Kidney tubule cell (primary cell): ENCODE measurements around the gene CDKN2B.

ENCODE experiments used
- DNase-seq: peaks from one replicate; pipeline ENCODE4 v3.0.0-alpha.2; 2018; ENCODE audit warnings: low spot score

Gene CDKN2B

DNA sequence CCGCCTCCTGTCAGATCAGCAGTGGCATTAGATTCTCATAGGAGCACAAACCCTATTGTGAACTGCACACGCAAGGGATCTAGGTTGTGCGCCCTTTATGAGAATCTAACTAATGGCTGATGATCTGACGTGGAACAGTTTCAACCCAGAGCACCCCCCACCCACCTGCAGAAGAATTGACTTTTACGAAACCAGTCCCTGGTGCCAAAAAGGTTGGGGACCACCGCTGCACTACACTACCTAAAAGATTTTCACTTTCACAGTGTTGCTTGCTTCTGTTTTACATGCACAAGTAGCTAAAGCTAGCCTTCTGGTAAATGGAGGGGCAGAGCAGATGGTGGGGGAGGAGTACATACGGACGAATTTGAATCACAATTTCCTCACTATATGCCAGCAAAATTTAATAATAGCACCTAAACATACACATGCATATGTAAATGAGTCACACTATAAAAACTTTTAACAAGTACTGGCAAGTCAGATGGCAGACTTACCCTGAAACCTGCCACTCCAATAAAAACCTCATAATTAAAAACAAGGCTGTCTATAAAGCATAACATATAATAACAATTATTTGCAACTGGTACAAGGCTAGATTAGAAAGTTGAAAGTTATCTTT, 24.0 kb upstream of the CDKN2B start:
- no peak for DNase-seq

DNA sequence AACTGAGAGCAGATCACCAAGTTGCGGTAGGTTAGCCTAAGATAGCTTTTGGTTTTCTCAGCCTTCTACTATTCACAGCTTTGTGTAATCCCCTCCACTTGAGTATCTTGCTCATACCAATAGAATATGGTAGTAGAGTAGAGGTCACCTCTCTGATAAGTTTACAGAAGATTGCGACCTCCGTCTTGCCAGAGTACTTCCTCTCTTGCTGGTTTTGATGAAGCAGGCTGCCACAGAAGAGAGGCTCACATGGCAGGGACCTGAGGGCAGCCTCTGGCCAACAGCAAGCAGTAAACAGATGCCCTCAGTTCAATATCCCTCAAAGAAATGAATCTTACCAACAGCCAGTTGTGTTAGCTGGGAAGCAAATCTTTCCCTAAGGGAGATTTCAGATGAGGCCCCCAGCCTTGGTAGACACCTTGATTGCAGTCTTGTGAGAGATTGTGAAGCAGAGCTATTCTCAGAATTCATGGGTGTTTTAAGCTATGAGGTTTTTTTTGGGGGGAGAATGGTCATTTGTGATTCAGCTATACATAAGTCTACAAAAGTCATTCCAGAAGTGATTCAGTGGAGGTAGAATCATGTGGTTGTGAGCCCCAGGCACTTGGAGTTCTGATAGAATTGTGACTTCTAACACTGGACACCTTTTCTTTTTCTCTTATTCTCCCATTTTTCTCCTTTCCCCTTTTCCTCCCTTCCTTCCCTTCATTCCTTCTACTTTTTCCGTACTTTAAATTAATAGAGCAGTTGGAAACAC, 22.7 kb upstream of the CDKN2B start:
- DNase-seq = no peak

DNA sequence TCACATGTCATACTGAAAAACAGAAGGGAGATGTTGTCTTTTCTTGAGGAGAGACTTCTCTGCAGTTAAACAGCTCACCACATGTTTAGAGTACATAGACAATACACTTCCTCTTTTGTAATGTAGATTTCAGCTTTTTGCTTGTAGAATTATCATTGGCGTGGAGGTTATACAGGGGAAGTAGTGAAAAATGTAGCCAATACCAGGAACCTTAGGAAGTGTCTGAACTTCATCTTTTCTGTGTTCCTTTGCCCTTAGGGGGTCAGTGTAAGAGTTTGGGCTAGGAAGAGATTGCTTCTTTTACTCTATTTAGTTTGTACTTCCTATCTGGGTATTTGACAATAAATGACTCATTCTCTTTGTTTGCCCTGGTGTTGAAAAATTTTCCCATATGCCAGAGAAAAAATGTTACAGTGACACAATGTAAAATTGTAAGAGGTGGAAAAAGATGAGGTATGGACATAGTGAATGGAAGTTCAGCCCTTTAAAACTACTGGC, 21.0 kb upstream of the CDKN2B start:
- DNase-seq = peak; percentile 55

DNA sequence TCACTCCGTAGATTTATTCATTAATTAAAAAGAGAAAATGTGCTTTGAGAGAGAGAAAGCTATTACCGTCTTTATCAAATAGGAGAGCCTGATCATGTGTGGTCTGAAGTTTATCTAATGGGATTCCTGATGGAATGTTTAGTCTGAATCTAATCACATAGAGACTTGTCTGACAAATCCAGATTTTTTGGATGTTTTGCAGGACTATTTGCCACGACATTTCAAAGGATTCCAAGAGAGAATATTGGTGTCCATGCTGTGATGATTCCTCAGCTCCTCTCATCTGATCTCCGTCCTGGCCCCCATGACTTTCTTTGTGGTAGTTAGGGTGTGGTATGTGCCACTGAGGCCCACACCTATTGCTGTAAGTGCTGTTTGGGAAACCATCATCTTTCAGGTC, 20.1 kb upstream of the CDKN2B start:
- no peak for DNase-seq

DNA sequence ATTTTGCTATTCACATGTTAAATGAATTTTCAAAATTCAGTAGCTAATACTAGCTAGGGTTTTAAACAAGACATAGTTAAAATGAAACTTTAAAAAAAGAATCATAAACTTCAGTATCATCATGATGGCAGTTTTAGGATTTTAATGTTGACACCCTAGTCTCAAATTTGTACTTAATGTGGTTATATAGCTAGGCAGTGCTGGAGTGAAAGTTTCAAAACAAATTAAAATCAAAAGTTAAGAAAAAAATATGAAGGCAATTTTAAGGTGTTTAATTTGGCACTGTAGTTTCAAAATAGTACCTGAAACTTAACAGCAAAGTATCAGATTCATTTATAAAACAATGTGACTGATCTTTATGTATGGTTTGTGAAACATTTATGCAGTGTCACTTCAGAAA, 19.3 kb upstream of the CDKN2B start:
- DNase-seq = no peak

DNA sequence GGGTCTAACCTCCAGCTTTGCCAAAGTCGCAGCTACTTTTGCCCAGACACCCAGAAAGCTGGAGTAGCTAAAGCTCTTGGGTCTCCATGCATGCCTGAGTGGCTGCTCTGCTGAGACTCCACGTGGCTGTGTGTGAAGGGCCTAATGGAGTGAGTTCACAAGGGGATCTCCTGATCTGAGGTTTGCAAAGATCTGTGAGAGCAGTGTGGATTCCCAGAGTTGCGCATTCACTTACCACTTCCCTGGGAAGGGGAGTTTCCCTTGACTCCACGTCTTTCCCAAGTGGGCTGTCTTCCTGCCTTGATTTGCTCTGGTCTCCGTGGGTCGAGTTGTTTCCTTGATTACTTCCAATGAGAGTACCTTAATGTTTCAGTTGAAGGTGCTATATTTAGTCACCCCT, 17.6 kb upstream of the CDKN2B start:
- no peak for DNase-seq

DNA sequence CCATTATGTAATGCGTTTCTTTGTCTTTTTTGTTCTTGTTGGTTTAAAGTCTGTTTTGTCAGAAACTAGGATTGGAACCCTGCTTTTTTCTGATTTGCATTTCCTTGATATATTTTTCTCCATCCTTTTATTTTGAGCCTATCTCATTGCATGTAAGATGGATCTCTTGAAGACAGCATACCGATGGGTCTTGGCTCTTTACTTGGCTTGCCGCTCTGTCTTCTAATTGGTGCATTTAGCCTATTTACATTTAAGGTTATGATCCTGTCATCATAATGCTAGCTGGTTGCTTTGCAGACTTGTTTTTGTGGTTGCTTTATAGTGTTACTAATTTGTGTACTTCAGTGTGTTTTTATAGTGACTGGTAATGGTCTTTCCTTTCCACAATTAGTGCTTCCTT, 13.3 kb upstream of the CDKN2B start:
- DNase-seq = no peak

DNA sequence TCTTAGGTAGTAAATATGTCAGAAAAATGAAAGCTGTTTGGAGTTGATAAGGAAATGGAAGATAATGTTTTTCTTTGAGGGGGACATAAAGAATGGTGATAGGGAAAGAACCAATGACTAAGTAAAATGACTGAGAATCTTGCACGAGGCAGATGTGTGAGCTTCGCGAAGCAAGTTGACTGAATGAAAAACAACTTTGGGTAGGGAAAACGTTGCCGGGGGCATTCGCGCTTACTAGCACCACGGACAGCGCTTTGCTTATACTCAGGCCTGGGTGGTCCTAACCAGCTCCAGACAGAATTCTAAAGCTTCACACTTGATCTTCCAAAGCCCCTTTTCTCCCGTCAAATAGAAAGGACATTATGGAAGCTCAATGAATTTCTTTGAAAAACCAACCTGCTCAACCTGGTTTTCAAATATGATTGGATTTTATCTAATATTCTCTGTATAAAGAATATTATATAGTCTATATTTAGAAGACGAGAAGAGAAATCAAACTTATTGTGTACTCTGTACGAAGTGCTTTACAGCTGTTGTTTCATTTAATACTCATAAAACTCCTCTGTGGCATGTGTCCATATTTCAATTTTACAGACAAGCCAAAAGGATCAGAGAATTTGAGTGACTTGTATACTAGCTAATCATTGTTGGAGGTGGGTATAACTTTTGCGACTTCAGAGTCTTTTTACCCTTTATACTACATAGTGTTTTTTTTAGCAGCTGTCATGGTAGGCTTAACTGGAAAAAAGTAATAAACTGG, 1.9 kb upstream of the CDKN2B start:
- DNase-seq = no peak

DNA sequence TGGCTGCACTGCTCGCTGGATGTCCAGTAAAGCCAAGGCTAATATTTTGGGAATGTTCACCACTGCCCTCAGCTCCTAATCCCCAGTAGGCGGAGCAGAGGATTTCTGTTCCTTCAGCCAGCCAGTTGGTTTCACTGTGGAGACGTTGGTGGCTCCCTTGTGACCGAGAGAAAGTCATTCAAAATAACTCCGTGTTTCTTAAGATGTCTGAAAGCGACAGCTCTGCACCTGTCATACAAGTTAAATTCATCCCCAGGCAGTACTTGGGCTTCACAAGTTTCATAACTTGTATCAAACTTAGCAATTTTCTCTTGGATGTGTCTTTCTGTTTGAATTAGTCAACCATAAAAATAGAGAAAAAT, 382 bp upstream of the CDKN2B start:
- no peak for DNase-seq

DNA sequence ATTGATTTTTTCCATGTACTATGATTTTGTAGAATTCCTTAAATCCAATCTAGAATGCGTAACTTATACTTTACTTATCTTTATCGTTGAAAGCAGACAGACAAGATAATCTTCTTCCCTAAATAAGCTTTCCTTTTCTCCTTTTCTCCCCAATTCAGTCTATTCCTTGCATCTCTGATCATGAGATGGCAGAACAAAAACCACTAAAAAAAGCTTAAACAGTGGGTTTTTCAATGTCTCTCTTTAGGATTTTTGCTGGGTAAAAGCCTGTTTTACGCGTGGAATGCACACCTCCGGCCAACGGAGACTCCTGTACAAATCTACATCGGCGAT, 755 bp downstream of the CDKN2B start:
- DNase-seq = no peak

DNA sequence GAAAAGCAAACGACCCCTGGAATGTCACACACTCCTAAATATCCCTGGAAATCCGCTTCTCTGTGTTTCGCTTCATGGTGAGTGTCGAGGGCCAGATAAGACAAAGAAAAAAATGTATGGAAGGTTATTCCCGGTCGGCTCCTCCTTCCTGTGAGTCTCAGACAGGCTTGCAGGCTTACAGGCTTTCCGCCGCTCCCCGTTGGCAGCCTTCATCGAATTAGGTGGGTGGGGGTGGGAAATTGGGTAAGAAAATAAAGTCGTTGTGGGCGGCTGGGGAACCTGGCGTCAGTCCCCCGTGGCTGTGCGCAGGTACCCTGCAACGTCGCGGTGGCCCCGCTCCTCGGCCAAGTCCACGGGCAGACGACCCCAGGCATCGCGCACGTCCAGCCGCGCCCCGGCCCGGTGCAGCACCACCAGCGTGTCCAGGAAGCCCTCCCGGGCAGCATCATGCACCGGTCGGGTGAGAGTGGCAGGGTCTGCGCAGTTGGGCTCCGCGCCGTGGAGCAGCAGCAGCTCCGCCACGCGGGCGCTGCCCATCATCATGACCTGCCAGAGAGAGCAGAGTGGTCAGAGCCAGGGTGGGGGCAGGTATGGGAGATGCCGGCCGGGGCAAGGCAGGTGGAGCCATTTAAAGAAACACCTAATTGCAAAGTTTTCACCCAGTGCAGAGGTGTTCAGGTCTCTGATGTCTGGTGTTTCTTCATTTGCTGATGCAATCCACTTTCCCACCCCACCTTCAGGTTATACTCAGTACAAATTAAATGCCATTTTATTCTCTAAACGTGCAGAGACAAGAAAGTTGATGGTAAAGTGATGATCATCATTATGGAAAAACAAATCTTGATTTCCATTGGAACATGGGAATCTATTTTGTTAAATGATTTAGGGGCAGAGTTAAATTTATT, 3.2 kb downstream of the CDKN2B start:
- DNase-seq = no peak

DNA sequence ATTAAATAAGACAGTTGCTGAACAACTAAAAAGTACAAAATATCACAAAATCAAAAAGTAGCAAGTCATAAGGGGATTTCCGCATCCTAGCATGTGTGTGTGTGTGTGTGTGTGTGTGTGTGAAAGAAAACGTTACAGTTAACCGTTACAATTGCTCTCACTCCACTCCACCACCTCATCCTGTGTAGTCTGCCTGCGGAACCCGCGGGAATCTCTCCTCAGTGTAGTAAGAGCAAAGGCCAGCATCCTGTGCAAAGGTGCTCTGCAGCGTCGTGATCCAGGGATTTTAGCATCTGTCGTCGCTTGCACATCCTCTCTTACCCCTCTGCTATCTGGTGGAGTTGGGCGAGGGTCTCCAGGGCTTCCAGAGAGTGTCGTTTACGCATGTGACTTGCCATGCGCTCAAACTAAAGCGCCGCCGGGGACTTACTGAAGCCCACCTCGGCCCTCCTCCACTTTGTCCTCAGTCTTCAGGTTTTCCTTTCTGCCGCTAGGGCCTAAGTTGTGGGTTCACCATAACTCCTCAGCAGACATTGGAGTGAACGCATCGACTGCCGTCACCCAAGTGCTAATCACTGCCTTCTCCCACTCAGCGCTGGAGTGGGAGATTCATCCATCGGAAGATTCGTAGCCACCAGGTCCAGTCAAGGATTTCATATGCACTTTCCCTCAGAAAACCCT, 3.9 kb downstream of the CDKN2B start:
- DNase-seq = peak; percentile 33

DNA sequence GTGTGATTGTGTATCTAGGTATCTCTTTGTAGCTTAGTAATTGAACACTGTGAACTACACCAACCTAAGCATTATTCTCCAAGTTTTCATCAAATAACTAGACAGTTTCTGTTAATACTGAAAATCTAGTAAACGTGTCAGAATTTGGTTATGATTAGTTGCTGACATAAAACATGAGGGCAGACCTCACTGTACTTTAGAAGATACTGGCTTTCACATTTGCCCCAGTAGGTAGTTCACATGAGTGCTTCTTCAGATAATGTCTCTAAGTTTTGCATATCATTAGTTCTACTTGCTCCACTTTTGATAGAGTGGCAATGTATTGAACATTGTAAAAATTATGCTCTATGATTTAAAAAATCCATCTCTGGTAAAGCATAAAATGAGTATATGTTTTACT, 7.1 kb downstream of the CDKN2B start:
- DNase-seq = no peak

DNA sequence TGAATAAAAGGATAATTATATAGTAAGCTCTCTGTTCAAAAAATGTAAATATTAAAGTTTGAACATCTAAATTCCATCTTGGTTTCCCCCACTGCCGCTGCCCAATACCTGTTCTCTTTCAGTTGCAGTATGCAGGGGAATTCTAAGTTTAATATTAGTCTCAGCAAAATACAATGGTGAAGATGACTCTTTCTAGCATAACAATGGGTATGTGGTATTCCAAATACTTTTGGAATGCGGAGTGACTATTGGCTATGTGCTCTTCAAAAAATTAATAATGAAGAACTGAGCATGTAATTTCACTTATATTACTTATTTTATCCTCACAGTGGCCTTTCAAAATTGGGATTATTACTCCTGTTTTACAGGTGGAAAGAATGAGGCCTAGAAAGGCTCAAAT, 11.1 kb downstream of the CDKN2B start:
- no peak for DNase-seq

DNA sequence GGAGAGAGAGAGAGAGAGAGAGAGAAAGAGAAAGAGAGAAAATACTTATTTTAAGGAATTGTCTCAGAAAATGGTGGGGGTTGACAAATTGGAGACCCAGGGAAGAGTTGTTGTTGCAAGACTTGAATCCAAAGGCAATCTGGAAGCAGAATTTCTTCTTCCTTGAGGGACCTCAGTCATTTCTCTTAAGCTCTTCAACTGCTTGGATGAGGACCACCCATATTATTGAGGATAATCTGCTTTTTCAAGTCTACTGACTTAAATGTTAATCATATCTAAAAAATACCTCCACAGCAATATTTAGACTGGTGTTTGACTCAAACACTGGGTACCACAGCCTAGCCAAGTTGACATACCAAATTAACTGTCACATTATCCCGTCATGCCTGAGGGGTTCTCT, 11.6 kb downstream of the CDKN2B start:
- no peak for DNase-seq

DNA sequence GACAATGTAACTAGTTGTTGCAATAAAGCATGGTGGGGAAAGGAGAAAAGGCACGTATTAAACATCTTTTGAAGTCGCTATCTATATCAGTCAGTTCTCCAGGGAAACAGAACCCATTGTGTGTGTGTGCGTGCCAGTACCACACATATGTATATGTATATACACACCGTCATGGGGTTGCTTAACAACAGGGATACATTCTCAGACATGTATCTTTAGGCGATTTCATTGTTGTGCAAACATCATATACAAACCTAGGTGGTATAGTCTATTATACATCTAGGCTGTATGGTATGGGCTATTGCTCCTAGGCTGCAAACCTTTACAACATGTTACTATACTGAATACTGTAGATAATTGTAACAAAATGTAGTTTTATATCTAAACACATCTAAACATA, 12.2 kb downstream of the CDKN2B start:
- DNase-seq = no peak

DNA sequence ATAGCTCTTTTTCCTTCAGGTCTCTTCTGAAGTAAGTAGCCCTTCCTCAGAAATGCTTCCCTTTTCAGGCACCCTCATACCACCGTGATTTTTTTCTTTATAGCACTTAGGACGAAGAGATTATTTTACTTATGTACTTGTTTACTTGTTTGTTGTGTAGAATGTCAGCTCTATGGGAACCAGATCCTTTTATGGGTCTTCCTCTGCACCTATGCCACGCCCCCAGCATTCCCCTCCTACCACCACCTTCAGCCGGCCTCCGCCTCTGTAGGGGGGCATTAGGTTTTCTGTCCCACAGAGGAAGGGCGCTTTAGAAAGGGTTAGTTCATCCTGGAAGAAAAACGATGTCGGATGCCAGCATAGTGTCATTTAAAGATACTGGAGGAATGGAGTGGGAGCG, 12.7 kb downstream of the CDKN2B start:
- DNase-seq = no peak

DNA sequence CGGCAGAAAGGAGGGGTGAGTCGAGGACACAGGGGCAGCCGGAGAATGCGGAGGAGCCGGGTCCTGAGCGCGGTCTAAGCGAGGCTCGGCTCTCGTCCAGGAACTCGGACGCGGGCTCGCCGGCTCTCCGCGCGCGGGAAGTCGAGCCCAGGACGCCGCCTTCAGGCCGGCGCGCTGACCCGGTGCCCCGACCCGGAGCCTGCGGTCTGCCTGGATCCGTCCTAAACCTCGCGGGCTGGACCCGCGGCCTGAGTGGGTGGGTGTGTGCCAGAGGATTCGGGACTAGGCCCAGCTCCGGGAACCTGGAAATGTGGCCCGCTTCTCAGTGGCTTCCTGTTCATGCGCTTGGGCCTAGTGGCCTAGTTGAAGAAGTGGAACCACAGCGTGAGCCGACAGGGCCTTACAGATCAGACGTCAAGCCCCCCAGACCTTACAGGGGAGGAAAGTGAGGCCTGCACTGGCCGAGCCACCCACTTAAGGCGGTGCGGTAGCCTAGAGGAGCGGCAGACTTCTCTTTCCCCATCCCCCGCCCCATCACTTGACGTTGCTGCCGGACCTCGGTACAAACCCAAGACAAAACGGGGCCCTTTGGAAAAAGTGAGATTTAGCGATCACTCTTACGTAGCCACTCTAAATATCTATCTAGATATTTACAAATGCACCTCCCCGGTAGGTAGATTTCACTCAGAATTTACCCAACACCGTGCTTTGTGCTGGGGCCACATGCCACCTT, 13.3 kb downstream of the CDKN2B start:
- no peak for DNase-seq

DNA sequence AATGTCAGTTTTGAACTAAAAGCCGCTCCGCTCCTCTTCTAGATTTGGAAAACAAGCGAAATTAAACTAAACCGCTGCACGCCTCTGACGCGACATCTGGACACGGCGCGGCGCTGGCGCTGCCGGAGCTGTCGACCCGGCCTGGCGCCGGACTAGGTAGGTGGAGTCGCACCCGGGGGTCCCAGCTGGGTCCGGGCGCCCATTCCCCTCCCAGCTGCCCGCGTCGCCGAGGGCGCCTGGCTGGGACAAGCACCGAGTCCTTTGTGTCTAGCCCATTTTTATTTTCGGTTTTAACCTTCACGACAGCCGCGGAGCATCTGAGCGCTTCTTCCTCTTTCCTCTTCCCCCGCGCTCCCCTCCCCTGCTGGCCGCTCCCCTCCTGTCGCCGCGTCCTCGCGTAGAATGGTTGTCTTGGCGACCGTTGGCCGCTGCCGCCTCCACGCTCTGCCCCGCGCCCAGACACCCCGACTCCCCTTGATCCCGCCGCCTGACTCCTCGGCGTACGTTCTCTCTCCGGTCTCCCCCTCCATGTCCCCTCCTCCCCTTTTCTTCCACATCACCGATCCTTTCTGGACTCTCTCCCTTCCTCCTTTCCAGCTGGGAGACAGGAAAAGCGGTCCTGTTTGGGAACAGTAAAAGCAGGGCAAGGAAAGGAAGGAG, 14.0 kb downstream of the CDKN2B start:
- DNase-seq = peak; percentile 82

DNA sequence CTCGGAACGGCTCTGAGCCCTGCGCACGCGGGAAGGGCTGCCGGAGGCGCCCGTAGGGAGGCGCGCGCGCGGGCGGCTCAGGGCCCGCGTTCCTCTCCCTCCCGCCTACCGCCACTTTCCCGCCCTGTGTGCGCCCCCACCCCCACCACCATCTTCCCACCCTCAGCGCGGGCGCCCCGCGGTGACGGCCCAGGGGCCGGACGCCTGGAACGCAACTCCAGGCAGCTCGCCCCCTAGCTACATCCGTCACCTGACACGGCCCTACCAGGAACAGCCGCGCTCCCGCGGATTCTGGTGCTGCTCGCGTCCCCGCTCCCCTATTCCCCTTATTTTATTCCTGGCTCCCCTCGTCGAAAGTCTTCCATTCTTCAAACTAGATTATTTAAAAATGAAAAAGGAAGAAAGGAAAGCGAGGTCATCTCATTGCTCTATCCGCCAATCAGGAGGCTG, 14.5 kb downstream of the CDKN2B start, which contains the start of gene CDKN2B-AS1:
CDKN2B-AS1 (plus strand) TSS at position 236 of the 450 bp plus-strand sequence.
- peak; percentile 72 for DNase-seq
